Lung (tissue), 12 donors: ENCODE results near the gene TCL1B. TPM values are rescaled to one million over a fixed set of nuclear protein-coding genes. Genes with fewer than 3 reads are reported as not detected.

Experiments
- ATAC-seq: fragments of 200-7000 bp; cut with Tn5 transposase; one replicate; pipeline ENCODE4 v1.9.1; 2020; ENCODE audit warnings: moderate number of reproducible peaks; ENCODE audit not compliant: insufficient read depth, low FRiP score
- DNase-seq, 3 donors: peaks; one replicate each; pipeline ENCODE4 v3.0.0-alpha.2; 2013 to 2017
- H3K27ac ChIP-seq, 2 donors: one replicate each; pipeline ENCODE4 v1.5.1; 2013; ENCODE audit warnings: mild to moderate bottlenecking in 2 of 2, moderate library complexity in 2 of 2, control low read depth in 1 of 2, inconsistent platforms in 1 of 2, low read depth in 1 of 2, low read length in 1 of 2
- H3K27me3 ChIP-seq, 3 donors: one replicate each; pipeline ENCODE4 v1.5.1; 2013; ENCODE audit warnings: low read length in 2 of 3; ENCODE audit not compliant: control insufficient read depth in 3 of 3, insufficient read depth in 3 of 3
- H3K36me3 ChIP-seq, 4 donors: one replicate each; pipeline ENCODE4 v1.5.1; 2013; ENCODE audit warnings: low read length in 4 of 4, mild to moderate bottlenecking in 1 of 4, moderate library complexity in 1 of 4; ENCODE audit not compliant: control insufficient read depth in 4 of 4, insufficient read depth in 4 of 4
- H3K4me1 ChIP-seq, 5 donors: one replicate each; pipeline ENCODE4 v1.5.1; 2013; ENCODE audit warnings: low read length in 5 of 5, mild to moderate bottlenecking in 2 of 5, moderate library complexity in 1 of 5; ENCODE audit not compliant: control insufficient read depth in 5 of 5, insufficient read depth in 5 of 5
- H3K4me3 ChIP-seq: one replicate; pipeline ENCODE4 v1.5.1; 2013; ENCODE audit warnings: mild to moderate bottlenecking, control low read depth, moderate library complexity
- H3K9ac ChIP-seq, 2 donors: one replicate each; pipeline ENCODE4 v1.5.1; 2013; ENCODE audit warnings: low read length in 2 of 2, control low read depth in 1 of 2; ENCODE audit not compliant: insufficient read depth in 1 of 2
- H3K9me3 ChIP-seq, 4 donors: one replicate each; pipeline ENCODE4 v1.5.1; 2013; ENCODE audit warnings: low read length in 3 of 4, mild to moderate bottlenecking in 1 of 4, moderate library complexity in 1 of 4; ENCODE audit not compliant: control insufficient read depth in 4 of 4, insufficient read depth in 3 of 4
- WGBS, 2 donors: extraction: QIAGEN DNeasy Blood & Tissue Kit; methylation state at CpG; one replicate each; pipeline ENCODE4 v1.1.7; 2013; 5-methylcytosine and 5-hydroxymethylcytosine counted together
- polyA plus RNA-seq, 2 donors: library from polyadenylated mRNA; stranded (reverse); fragments of 200-250 nt; gene quantifications; one replicate each; pipeline ENCODE4 v1.2.1, GENCODE V29; 2013
- total RNA-seq, 2 donors: library from RNA; depleted of rRNA in 1 of 2; stranded (reverse); fragments of >200 nt in 1 of 2; gene quantifications; one replicate each; pipeline ENCODE4 v1.2.1, GENCODE V29; 2014 to 2021
- TF ChIP-seq, protein P1 (sequence below): IDR thresholded peaks from 2 replicates; pipeline ENCODE4 v1.5.1; 2012; ENCODE audit warnings: mild to moderate bottlenecking; ENCODE audit errors: control extremely low read depth, extremely low read depth
- donor health status: control.
- donor health status: control.
- donor health status: Bipolar disorder and iron deficiency.
- donor health status: healthy.
- donor health status: DM: yes; HTN: yes; CAD: no.

TCL1B gene
- total and polyA plus RNA-seq, 4 donors = 0.03 to 0.28 TPM; not detected in 2

DNA sequence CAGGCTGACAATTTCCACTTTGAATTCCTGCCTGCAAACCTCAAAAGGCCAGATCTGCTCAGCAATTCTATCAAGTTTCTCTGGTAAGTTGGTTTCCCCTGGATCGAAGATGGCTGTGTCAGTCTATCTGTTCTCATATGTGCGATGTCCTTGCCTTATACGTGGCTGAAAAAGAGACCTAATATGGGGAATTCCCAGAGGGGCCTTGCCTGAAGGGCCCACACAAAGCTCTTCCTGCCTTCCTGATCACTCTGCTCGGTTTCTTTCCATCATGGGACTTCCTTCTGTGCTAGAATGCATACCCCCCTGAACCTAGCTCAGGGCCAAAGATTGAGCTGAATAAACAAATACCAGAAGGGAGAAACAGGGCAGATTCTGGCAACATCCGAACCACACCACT is 13.2 kb downstream of the TCL1B start:
- no peak overlapping the region for H3K4me3 ChIP-seq
- 54 to 55% methylated on average over 5 of the region's 5 CpGs for WGBS, 2 donors
- no peaks in the 10 kb centered on the region for H3K9me3 ChIP-seq
- H3K9ac ChIP-seq = no peak overlapping the region
- DNase-seq (no peak), ATAC-seq (no peak)
- no peaks in the 10 kb centered on the region for H3K36me3 ChIP-seq
- H3K27me3 ChIP-seq = no peaks in the 10 kb centered on the region
- no peaks in the 10 kb centered on the region for H3K4me1 ChIP-seq
- TF ChIP-seq, protein P1, sequence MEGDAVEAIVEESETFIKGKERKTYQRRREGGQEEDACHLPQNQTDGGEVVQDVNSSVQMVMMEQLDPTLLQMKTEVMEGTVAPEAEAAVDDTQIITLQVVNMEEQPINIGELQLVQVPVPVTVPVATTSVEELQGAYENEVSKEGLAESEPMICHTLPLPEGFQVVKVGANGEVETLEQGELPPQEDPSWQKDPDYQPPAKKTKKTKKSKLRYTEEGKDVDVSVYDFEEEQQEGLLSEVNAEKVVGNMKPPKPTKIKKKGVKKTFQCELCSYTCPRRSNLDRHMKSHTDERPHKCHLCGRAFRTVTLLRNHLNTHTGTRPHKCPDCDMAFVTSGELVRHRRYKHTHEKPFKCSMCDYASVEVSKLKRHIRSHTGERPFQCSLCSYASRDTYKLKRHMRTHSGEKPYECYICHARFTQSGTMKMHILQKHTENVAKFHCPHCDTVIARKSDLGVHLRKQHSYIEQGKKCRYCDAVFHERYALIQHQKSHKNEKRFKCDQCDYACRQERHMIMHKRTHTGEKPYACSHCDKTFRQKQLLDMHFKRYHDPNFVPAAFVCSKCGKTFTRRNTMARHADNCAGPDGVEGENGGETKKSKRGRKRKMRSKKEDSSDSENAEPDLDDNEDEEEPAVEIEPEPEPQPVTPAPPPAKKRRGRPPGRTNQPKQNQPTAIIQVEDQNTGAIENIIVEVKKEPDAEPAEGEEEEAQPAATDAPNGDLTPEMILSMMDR = no peak
- no peak overlapping the region for H3K27ac ChIP-seq

DNA sequence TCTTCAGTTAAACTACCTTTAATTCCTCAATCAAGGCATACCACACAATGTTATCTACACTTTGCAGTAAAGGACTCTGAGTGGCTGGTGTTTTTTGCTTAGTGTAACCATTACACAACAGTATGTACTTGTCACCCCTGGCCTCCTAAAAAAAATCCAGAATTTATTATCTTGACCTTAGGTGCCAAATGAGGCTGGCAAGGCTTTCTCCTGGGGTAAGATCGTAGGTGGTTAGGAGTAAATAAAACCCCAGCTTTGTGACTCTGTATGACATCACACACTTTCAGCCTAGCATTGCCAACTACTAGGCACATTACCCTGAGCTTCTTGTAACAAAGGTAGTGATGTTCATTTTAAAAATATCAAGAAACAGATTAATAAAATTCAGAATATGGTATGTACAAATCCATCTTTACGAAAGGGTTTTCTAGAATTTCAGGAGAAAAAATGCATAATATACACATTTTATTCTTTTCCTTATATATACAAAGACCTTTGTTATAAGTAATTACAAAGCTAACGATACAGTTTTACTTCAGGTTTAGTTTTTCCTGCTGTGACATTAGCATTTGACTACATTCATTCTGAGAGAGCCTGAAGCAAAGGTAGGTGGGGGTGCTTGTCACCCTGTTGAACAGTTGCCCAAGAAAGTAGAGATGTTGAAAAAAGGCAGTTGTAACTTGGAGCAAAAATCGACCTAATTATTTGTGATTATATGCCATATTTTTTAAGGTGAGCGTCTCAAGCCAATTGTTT is 14.2 kb downstream of the TCL1B start:
- H3K27me3 ChIP-seq = no peaks in the 10 kb centered on the region
- ATAC-seq (no peak), DNase-seq (peak in 1 of 3 donors; percentile 7)
- H3K9ac ChIP-seq = no peak overlapping the region
- TF ChIP-seq, protein P1 = no peak
- no peaks in the 10 kb centered on the region for H3K36me3 ChIP-seq
- H3K4me1 ChIP-seq = no peaks in the 10 kb centered on the region
- no peaks in the 10 kb centered on the region for H3K9me3 ChIP-seq
- H3K4me3 ChIP-seq = no peak overlapping the region
- no peak overlapping the region for H3K27ac ChIP-seq
- 57 to 62% methylated on average over 5 of the region's 5 CpGs for WGBS, 2 donors

DNA sequence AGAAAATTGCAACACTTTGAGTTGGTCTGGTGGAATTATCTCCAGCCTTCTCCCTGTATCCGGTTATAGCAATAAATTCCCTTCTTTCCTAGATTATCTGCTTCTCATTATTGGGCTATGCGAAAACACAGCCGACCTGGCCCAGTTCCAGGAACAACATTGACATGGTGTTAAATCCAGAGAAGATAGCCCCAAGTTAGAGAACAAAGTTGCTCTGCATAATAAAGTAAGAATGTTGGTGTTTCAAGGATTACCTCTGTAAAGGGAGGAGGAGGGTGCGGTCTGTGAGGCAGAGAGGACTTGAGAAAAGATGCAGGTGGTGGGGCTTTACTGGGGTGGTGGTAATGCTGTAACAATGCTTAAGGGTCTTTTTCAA is 15.6 kb downstream of the TCL1B start:
- Histone ChIP-seq H3K9me3 (no peaks in the 10 kb centered on the region), H3K36me3 (no peaks in the 10 kb centered on the region), H3K27me3 (no peaks in the 10 kb centered on the region), H3K27ac (no peak overlapping the region), H3K4me3 (no peak overlapping the region), H3K4me1 (no peaks in the 10 kb centered on the region), H3K9ac (no peak overlapping the region)
- ATAC-seq (no peak), DNase-seq (peak in 2 of 3 donors; percentile 34 to 53)
- WGBS, 2 donors = 47 to 58% methylated on average over 4 of the region's 4 CpGs
- TF ChIP-seq, protein P1 = no peak

DNA sequence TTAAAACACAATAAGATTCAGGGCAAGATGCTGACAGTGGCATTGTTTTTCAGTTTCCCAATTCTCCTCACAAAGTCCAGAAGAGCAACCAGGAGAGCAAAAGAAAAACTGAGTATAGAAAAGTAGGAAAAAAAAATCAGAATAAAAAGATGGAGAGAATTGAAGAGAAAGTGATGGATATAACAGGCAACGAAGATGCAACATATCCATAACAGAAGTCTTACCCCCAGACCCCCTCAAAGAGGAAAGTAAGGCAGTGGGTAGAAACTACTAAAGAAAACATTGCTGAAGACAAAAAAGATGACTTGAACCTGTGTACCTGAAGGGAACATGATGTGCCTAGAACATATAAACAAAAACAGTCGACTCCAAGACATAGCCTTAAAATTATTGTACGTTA is 17.1 kb downstream of the TCL1B start:
- Histone ChIP-seq H3K9ac (no peak overlapping the region), H3K27ac (no peak overlapping the region), H3K4me1 (no peaks in the 10 kb centered on the region), H3K27me3 (no peaks in the 10 kb centered on the region), H3K9me3 (no peaks in the 10 kb centered on the region), H3K4me3 (no peak overlapping the region), H3K36me3 (no peaks in the 10 kb centered on the region)
- WGBS, 2 donors = 76% methylated on average over 3 of the region's 3 CpGs
- TF ChIP-seq, protein P1 = no peak
- DNase-seq = no peak
- no peak for ATAC-seq
